ENCODE data around the gene NLRP14.

Gene NLRP14

DNA sequence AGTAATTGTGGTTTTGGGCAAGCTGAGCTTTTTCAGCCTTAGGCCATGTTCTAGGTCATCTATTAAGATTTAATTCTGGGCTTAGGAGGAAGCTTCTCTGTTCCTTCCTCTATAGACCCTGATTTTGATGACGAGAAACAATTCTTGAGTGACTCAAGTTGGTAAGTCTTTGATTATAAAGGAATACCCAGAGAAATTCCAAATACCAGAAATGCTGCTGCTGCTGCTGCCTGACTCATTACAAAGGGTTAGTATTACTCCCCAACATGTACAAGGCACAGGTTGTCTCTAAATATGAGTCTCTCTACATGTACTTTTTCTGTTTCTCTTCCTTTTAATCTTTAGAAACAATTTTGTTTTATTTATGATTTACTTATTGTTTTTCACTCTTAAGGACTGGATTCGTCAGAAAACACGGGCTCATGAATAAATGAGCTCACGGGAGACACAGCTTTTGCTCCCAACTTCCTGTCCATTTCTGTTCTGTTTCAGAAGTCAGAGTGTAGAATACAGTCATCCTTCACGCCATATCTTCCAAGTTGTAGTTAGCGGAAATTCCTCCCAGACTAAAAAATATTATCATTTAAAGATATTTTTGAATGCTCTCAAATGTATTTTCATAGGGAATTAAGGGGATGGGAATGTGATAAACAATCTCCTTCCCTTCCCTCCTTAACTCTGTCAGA lies 36.7 kb downstream of the NLRP14 start:
- DNase-seq: no peak

DNA sequence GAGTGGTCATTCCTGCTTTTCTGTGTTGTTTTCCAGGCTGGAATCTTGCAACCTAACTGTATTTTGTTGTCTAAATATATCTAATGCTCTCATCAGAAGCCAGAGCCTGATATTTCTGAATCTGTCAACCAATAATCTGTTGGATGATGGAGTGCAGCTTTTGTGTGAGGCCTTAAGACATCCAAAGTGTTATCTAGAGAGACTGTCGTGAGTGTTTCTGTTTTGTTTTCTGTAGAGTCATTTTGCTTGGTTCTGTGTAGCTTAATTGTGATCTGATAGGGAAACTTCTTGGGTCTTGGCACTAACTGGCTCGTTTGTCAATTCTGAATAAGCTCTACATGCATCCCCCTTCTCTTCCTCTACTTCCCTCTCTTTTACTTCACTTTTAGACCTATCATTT lies 37.4 kb downstream of the NLRP14 start:
- no peak for DNase-seq

DNA sequence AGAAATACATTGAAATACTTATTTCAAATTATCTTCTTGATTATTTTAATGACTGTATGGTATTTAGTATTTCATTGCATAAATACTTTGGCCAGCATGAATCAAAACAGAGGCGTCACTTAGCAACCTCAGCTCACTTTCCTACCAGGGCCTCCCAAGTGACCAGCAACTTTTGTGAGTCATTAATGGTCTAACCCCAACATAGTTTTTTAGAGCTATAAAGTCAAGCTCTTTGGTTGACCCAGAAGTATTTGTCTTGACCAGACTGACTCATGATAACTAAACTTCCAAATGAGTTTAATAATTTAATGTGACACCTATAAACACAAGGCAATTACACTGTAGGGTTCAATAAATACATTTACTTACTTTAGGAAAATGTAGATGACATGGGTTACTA lies 40.6 kb downstream of the NLRP14 start:
- DNase-seq: no peak

DNA sequence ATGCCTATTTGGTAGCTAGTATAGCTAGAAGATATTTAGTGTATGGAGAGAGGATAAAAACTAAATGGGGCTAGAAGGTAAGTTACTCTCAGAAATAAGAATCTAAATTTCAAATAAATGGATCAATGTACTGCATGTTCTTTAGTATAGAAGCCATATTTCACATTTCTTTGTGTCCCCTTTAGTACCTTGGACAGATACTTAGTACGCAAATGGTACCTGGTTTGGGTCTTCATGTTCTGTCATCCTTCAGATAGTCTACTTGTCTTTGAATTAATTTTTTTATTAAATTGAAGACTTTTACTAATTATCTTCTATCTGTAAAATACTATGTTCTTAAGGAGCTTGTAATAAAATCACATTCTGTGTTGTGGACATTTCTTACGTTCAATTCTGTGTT lies 42.3 kb downstream of the NLRP14 start:
- no peak for DNase-seq

DNA sequence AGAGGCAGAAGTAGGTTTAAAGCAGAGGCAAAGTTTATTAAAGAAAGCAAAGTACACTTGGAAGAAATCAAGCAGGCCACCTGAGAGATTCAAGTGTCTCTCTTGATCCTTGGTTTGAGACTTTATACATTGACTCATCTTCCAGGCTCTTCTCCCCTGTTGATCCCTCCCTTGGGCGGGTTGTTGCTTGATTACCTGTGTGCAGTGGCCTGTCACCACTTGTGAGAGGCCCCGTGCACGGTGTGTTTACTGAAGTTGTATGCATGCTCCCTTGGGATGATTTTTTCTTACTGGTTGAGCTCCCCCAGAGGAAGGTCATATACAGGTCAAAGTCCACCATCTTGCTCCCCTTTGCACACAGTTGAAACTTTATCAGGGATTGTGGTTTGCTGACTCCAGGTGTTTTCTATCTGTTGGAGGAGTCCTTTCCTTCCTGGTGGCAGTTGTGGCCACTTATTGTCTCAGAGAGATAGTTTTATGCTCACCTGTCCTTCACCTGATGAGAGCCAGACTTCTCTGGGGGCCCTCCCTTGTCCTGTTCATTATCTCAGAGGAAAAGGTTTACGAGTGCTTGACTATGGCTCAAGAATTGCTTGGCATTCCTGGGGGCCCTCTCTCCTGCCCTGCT lies 52.2 kb downstream of the NLRP14 start:
- no peak for DNase-seq

DNA sequence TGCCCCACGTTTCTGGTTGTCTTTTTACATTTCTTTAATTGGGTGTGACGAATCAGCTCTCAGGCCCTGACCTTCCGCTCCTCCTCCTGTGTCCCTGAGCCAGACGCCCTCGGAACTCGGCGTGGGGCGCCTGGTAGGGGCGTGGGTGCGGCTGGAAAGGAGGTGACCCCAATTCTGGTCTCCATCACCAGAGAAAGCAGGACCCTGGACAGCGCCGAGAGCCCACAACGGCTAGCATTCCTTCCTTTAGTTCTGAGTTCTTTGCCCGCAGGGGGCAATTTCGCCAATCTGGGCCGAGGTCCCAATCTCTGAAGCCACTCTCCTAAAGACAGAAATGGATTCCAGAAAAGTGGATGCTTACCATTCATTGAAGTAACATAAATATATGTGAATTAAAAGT lies 56.8 kb downstream of the NLRP14 start:
- DNase-seq: no peak

DNA sequence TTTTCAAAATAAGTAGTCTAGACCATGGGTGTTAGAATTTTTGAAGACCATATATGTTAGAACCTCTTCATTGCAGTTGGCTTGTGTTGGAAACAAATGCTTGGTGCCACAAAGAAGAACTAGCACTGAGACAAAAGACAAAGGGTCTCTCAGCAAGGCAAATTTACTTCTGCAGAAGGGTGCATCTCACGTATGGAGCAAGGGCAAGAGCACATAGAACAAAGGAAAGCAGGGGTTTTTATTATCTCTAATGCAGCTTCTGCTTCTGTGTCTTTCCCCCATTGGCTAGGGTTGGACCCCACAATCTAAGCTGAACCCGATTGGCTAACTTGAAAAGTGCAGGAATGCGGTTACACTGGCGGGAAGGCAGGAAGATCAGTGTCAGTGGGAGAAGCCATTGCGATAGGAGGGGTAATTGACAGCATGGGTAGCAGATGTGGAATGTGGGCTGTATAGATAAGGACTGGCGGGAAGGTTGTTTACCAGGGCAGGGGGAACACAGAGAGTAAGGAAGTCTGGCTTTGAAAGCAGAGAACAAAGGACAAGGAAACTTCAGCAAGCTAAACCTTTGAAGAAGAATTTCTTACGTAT lies 59.4 kb downstream of the NLRP14 start:
- DNase-seq: no peak

DNA sequence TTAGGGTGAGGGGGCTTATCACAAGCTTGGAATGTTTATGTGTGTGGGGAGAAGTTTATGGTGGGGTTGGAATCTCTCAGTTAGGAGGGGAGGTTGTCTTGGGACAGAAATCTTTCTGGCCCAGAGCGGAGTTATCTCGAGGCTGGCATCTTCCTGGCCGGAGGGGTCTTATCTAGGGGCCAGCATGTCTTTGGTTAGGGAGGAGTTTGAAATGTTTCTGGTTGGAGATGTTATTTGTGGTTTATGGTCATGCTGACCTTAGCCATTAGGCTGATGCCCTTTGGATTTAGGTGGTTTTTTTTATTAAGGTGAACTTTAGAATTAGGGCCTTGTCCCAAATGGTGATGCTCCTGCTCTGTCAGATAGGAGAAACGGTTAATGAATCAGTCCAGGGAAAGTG lies 60.6 kb downstream of the NLRP14 start:
- DNase-seq: no peak

DNA sequence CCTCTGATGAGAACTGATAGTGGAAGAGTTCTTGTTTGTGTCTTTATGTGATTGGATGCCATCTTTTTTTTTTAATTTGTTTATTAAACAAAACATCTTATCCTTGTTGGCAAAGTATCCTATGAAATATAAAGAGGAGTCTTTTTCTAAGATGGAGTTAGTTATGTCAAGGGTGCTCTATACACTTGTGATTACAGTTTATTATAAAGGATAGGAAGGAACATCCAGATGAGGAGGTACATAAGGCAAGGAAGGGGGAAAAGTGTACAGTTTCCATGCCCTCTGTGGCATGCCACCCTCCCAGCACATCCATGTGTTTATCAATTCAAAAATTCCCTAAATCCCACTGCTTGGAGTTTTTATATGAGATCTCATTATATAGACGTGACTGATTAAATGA lies 61.2 kb downstream of the NLRP14 start:
- no peak for DNase-seq

DNA sequence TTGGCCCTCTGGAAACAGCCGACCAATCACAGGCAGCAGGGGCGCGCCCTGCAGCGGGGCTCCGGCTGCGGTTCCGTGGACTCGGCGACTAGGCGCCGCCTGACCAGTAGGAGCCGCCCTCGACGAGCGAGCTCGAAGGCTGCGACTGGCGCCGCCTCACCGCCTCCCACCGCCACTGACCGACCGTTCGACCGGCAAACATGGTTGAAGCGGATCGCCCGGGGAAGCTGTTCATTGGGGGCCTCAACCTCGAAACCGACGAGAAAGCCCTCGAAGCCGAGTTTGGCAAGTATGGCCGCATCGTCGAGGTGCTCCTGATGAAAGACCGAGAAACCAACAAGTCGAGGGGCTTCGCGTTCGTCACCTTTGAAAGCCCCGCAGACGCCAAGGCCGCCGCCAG lies 68.6 kb downstream of the NLRP14 start, which contains the start of gene RBMXL2:
RBMXL2 (plus strand) TSS at position 78 of the 400 bp plus-strand sequence; CDS start at position 201, 123 bp downstream.
- no peak for DNase-seq

DNA sequence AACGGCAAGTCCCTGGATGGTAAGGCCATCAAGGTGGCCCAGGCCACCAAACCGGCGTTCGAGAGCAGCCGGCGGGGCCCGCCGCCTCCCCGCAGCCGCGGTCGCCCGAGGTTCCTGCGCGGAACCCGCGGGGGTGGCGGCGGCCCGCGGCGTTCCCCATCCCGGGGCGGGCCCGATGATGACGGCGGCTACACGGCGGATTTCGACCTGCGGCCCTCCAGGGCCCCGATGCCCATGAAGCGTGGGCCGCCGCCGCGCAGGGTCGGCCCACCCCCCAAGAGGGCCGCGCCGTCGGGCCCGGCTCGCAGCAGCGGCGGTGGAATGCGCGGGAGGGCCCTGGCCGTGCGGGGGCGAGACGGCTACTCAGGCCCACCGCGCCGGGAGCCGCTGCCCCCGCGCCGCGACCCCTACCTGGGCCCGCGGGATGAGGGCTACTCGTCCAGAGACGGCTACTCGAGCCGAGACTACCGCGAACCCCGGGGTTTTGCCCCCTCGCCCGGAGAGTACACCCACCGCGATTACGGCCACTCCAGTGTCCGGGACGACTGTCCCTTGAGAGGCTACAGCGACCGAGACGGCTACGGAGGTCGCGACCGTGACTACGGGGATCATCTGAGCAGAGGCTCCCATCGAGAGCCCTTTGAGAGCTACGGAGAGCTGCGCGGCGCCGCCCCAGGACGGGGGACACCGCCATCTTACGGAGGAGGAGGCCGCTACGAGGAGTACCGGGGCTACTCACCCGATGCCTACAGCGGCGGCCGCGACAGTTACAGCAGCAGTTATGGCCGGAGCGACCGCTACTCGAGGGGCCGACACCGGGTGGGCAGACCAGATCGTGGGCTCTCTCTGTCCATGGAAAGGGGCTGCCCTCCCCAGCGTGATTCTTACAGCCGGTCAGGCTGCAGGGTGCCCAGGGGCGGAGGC lies 69.3 kb downstream of the NLRP14 start:
- DNase-seq: no peak

DNA sequence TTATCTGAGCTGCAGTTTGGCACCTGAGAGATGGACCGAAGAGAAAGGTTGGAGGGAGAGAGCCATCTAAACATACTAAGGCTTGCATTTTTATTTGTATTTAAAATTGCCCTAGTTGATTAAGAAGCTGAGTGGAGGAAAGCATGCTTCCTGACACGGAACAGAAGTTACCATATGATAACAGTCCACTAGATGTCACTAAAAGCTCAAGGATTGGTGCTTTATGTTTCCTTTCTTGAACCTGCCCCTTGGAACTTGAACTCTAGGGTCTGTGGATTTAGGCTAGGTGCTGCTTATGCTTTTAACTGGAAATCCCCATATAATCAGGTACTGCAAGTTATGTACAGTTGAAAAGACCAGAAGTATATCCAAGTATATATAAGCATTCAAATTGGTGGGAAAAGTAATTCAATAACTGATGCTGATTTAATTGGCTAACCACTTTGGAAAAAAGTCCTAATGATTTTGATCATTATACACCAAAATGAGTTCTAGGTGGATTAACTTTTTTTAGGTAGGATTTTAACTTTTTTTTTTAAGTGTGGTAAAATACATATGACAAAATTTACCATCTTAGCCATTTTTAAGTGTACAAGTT lies 78.1 kb downstream of the NLRP14 start:
- DNase-seq: no peak

DNA sequence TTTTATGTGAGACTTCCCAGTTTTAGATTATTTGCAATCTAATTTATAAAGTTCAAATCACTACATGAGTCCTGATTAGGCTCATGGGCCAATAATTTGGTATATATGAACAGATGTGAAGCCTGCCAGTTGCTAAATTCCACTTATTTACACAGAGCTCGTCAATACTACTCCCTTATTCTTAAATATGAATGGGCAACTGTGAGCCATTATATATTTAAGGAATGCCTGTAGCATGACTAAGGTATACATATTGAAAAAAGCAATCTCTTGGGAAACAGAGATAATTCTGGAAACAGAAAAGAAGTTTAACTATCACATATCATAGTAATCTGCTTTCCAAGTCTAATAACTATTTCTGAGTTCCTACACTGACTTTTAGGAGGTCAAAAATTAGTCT lies 95.5 kb downstream of the NLRP14 start:
- DNase-seq: no peak

DNA sequence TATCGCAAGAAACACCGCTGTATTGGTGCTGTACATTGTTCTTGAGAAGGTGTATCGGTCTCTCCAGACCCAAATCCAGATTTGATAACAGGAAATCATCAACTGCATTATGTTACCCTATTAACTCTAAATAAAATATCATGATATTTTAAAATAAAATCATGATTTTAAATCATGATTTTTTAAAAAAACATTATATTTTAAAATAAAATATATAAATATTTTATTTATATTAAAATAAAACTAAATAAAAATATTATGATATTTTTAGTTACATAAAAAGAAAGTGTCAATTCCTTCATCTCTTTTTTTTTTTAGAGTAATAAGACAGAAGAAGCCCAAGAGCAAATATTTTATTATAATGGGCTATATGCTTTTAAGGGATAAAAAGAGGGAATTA lies 96.1 kb downstream of the NLRP14 start:
- no peak for DNase-seq

All from stimulated activated CD4-positive, alpha-beta T cell treated with anti-CD3 and anti-CD28 coated beads, Interleukin-2, amount 100 ng/mL, for 48 hours (primary cell).